ENCODE results near the gene FAM131A.

GRCh38 chr3:184373422-184373821 lies 36.0 kb downstream of the FAM131A start:
- TF ChIP-seq SP1 (CRISPR knock-in tag; conservative IDR thresholded peaks at IDR 0.05), result no peak
- no peak for TF ChIP-seq CTCF (IDR thresholded peaks at IDR 0.05)
- no peak for TF ChIP-seq HMGXB4 (CRISPR knock-in tag; IDR thresholded peaks at IDR 0.05)
- no peak for TF ChIP-seq NR2C2 (CRISPR knock-in tag; IDR thresholded peaks at IDR 0.05)
- TF ChIP-seq ETV6 (CRISPR knock-in tag; IDR thresholded peaks at IDR 0.05), result no peak
- TF ChIP-seq ZNF121 (CRISPR knock-in tag; IDR thresholded peaks at IDR 0.05), result no peak
- no peak for TF ChIP-seq CBFB (CRISPR knock-in tag; IDR thresholded peaks at IDR 0.05; ENCODE audit: low read depth)
- no peak for TF ChIP-seq MLX (CRISPR knock-in tag; IDR thresholded peaks at IDR 0.05)
- no peak for TF ChIP-seq FOXP4 (CRISPR knock-in tag; IDR thresholded peaks at IDR 0.05)

All from WTC11 (cell line).